H1 (cell line): ENCODE results near the gene HLF. TPM values are rescaled to one million over a fixed set of nuclear protein-coding genes. Genes with fewer than 3 reads are reported as not detected.

Experiments
- CTCF ChIA-PET: fragments of 300-600 bp; sonication (Branson Sonifier 250); formaldehyde crosslinking; loops from one replicate; lab custom pipeline; 2021; ENCODE audit not compliant: partially characterized antibody; lab: Charles Lee
- POLR2A ChIA-PET: fragments of 300-600 bp; sonication (Branson Sonifier 250); formaldehyde crosslinking; loops from one replicate; lab custom pipeline; 2021; ENCODE audit warnings: inconsistent platforms; ENCODE audit not compliant: partially characterized antibody; lab: Charles Lee
- DNase-seq, 2 experiments: peaks; one replicate each; pipeline versions ENCODE4 v3.0.0 to v3.0.0-alpha.2; 2010 to 2022; ENCODE audit warnings: low spot score in 2 of 2, low read depth in 1 of 2, mixed read lengths in 1 of 2
- FAIRE-seq: peaks from 2 replicates; lab custom pipeline; 2011; peaks lifted over from hg19 to GRCh38; lab: Jason Lieb, UNC
- H2AFZ ChIP-seq: 2 replicates; pipeline ENCODE4 v1.8.1; 2012; ENCODE audit warnings: low read length, inconsistent platforms
- H2AK5ac ChIP-seq: 2 replicates; pipeline ENCODE4 v1.6.1; 2013; ENCODE audit warnings: low read depth, low read length
- H2BK120ac ChIP-seq: replicated peaks from 2 replicates; pipeline ENCODE3; 2013; ENCODE audit warnings: low read depth, low read length, inconsistent platforms
- H2BK12ac ChIP-seq: 2 replicates; pipeline ENCODE4 v1.6.1; 2013; ENCODE audit warnings: low read depth, low read length
- H2BK15ac ChIP-seq: 2 replicates; pipeline ENCODE4 v1.6.1; 2013; ENCODE audit warnings: low read length
- H2BK20ac ChIP-seq: 2 replicates; pipeline ENCODE4 v1.6.1; 2013; ENCODE audit warnings: low read length
- H2BK5ac ChIP-seq: 2 replicates; pipeline ENCODE4 v1.6.1; 2013; ENCODE audit warnings: low read depth, low read length
- H3K14ac ChIP-seq: 2 replicates; pipeline ENCODE4 v1.6.1; 2013; ENCODE audit warnings: inconsistent platforms; ENCODE audit not compliant: insufficient read length
- H3K18ac ChIP-seq: 2 replicates; pipeline ENCODE4 v1.6.1; 2013; ENCODE audit warnings: low read length; ENCODE audit errors: extremely low read depth
- H3K23ac ChIP-seq: 2 replicates; pipeline ENCODE4 v1.6.1; 2013; ENCODE audit warnings: inconsistent platforms; ENCODE audit not compliant: insufficient read length
- H3K23me2 ChIP-seq: 2 replicates; pipeline ENCODE4 v1.6.1; 2013; ENCODE audit warnings: low read depth, low read length
- H3K27ac ChIP-seq: 2 replicates; pipeline ENCODE4 v1.6.1; 2011; ENCODE audit warnings: low read depth, low read length, inconsistent platforms
- H3K27me3 ChIP-seq, 4 experiments: replicated peaks in 1 of 4; 1 replicate in 1 of 4; 2 replicates in 3 of 4; pipeline versions ENCODE4 v1.6.1 to v1.8.1; 2011 to 2013; ENCODE audit warnings: low read length in 3 of 4, mild to moderate bottlenecking in 3 of 4, inconsistent platforms in 2 of 4, mixed read lengths in 2 of 4, moderate library complexity in 1 of 4; ENCODE audit not compliant: control insufficient read depth in 3 of 4, insufficient read depth in 3 of 4; ENCODE audit errors: extremely low read depth in 1 of 4
- H3K36me3 ChIP-seq, 4 experiments: 2 replicates each; pipeline versions ENCODE4 v1.6.1 to v1.8.1; 2011 to 2013; ENCODE audit warnings: mild to moderate bottlenecking in 4 of 4, low read length in 3 of 4, moderate library complexity in 2 of 4, control low read depth in 1 of 4, inconsistent platforms in 1 of 4; ENCODE audit not compliant: insufficient read depth in 4 of 4, control insufficient read depth in 2 of 4
- H3K4ac ChIP-seq: replicated peaks from 2 replicates; pipeline ENCODE3; 2013; ENCODE audit warnings: low read length, low read depth, mixed read lengths, inconsistent platforms; ENCODE audit not compliant: insufficient read length
- H3K4me1 ChIP-seq, 4 experiments: replicated peaks in 1 of 4; 1 replicate in 1 of 4; 2 replicates in 3 of 4; pipeline versions ENCODE4 v1.6.1 to v1.8.1; 2011 to 2013; ENCODE audit warnings: low read length in 3 of 4, inconsistent platforms in 2 of 4, mixed read lengths in 1 of 4; ENCODE audit not compliant: insufficient read depth in 4 of 4, control insufficient read depth in 3 of 4
- H3K4me2 ChIP-seq, 2 experiments: 2 replicates each; pipeline versions ENCODE4 v1.6.1 to v1.8.1; 2011 to 2013; ENCODE audit warnings: low read depth in 2 of 2, low read length in 2 of 2, control low read depth in 1 of 2, inconsistent platforms in 1 of 2, mild to moderate bottlenecking in 1 of 2; ENCODE audit not compliant: insufficient read depth in 1 of 2
- H3K4me3 ChIP-seq, 4 experiments: fragments of 200-600, 300-600 bp in 1 of 4; sonication (generic), shearing (Covaris generic), sonication (Bioruptor Twin) in 1 of 4; 2 replicates each; pipeline versions ENCODE4 v1.5.1 to v1.8.1; 2011 to 2016; ENCODE audit warnings: low read length in 4 of 4, low read depth in 3 of 4, control low read depth in 2 of 4, inconsistent platforms in 2 of 4, mild to moderate bottlenecking in 2 of 4, mixed read lengths in 1 of 4, moderate library complexity in 1 of 4; ENCODE audit not compliant: insufficient read depth in 2 of 4; ENCODE audit errors: extremely low read depth in 1 of 4
- H3K56ac ChIP-seq: replicated peaks from 2 replicates; pipeline ENCODE3; 2013; ENCODE audit warnings: low read depth, mild to moderate bottlenecking, mixed read lengths, low read length, inconsistent platforms; ENCODE audit not compliant: insufficient read length
- H3K79me1 ChIP-seq: 2 replicates; pipeline ENCODE4 v1.6.1; 2013; ENCODE audit warnings: low read depth, low read length, control low read depth
- H3K79me2 ChIP-seq, 2 experiments: 2 replicates each; pipeline versions ENCODE4 v1.6.1 to v1.8.1; 2012 to 2013; ENCODE audit warnings: low read length in 2 of 2, mild to moderate bottlenecking in 2 of 2, inconsistent platforms in 1 of 2; ENCODE audit not compliant: insufficient read depth in 2 of 2, control insufficient read depth in 1 of 2
- H3K9ac ChIP-seq, 4 experiments: replicated peaks in 1 of 4; 1 replicate in 1 of 4; 2 replicates in 3 of 4; pipeline versions ENCODE4 v1.6.1 to v1.8.1; 2011 to 2013; ENCODE audit warnings: low read depth in 3 of 4, low read length in 3 of 4, control low read depth in 2 of 4, mild to moderate bottlenecking in 2 of 4, moderate library complexity in 2 of 4, inconsistent platforms in 1 of 4; ENCODE audit errors: extremely low read depth in 1 of 4
- H3K9me3 ChIP-seq, 2 experiments: 2 replicates each; pipeline versions ENCODE4 v1.6.1 to v1.8.1; 2012 to 2013; ENCODE audit warnings: mild to moderate bottlenecking in 2 of 2, moderate library complexity in 2 of 2, control low read depth in 1 of 2, inconsistent platforms in 1 of 2, low read depth in 1 of 2, low read length in 1 of 2, mixed read lengths in 1 of 2; ENCODE audit not compliant: insufficient read depth in 2 of 2
- H4K20me1 ChIP-seq, 2 experiments: replicated peaks in 1 of 2; 2 replicates each; pipeline versions ENCODE3 to v1.8.1; 2011 to 2013; ENCODE audit warnings: inconsistent platforms in 2 of 2, low read length in 2 of 2, mild to moderate bottlenecking in 1 of 2; ENCODE audit not compliant: insufficient read depth in 2 of 2, control insufficient read depth in 1 of 2
- H4K5ac ChIP-seq: 2 replicates; pipeline ENCODE4 v1.6.1; 2013; ENCODE audit warnings: low read length, low read depth, mixed read lengths, inconsistent platforms; ENCODE audit not compliant: insufficient read length
- H4K8ac ChIP-seq: 2 replicates; pipeline ENCODE4 v1.8.0; 2013; ENCODE audit warnings: mild to moderate bottlenecking, moderate library complexity, low read length, inconsistent platforms; ENCODE audit not compliant: insufficient read depth; ENCODE audit errors: extremely low read depth
- H4K91ac ChIP-seq: replicated peaks from 2 replicates; pipeline ENCODE3; 2013; ENCODE audit warnings: low read length, mixed read lengths, inconsistent platforms; ENCODE audit not compliant: insufficient read length
- CHD2 ChIP-seq: IDR thresholded peaks from 2 replicates; pipeline ENCODE4 v1.6.1; 2012; ENCODE audit warnings: low read length, improper control_type of control experiment
- JUN ChIP-seq: IDR thresholded peaks from 2 replicates; pipeline ENCODE4 v1.6.1; 2011; ENCODE audit warnings: low read depth, mild to moderate bottlenecking, improper control_type of control experiment, low read length
- SIRT6 ChIP-seq: IDR thresholded peaks from one replicate; pipeline ENCODE4 v1.7.1; 2012; ENCODE audit warnings: low read length, inconsistent platforms
- SIX5 ChIP-seq: IDR thresholded peaks from 2 replicates; pipeline ENCODE4 v1.6.1; 2011; ENCODE audit warnings: mild to moderate bottlenecking, low read depth, low read length
- SP4 ChIP-seq: IDR thresholded peaks from 2 replicates; pipeline ENCODE4 v1.6.1; 2012; ENCODE audit warnings: low read length, inconsistent platforms
- TAF7 ChIP-seq: optimal IDR thresholded peaks from 2 replicates; pipeline ENCODE3; 2011; ENCODE audit warnings: low read depth, mild to moderate bottlenecking, inconsistent platforms, low read length, moderate library complexity, borderline replicate concordance
- TCF12 ChIP-seq: IDR thresholded peaks from 2 replicates; pipeline ENCODE4 v1.6.1; 2011; ENCODE audit warnings: low read depth, mild to moderate bottlenecking, low read length
- WGBS, 2 experiments: shearing (Covaris generic) in 1 of 2; methylation state at CpG; one replicate each; pipeline versions ENCODE4 v1.1.6 to v1.1.7; 2013 to 2015; ENCODE audit warnings: low lambda C conversion rate in 2 of 2, mixed read lengths in 2 of 2, inconsistent platforms in 1 of 2, low coverage in 1 of 2, missing lambda C conversion rate in 1 of 2; ENCODE audit not compliant: insufficient replicate concordance in 2 of 2, insufficient coverage in 1 of 2, insufficient read length in 1 of 2; ENCODE audit errors: extremely low coverage in 1 of 2, missing lambda C conversion rate in 1 of 2; 5-methylcytosine and 5-hydroxymethylcytosine counted together
- polyA plus RNA-seq, 7 experiments: library from polyadenylated mRNA; depleted of rRNA in 3 of 7; stranded (reverse) in 5 of 7; unstranded in 2 of 7; fragments of >200 nt in 5 of 7; fragments of 200-250 nt in 2 of 7; gene quantifications; 1 replicate in 5 of 7; 2 replicates in 1 of 7; 4 replicates in 1 of 7; pipeline versions ENCODE4 v1.2.1 to v1.2.3, GENCODE V29; 2011 to 2013; ENCODE audit warnings: missing spikeins in 2 of 7, mixed read lengths in 2 of 7
- total RNA-seq: library from RNA; stranded (reverse); fragmentation: NEBNext Ultra II Directional; extraction: Animal tissue kit (Norgen Biotek cat#: 25700); gene quantifications from 2 replicates; pipeline ENCODE4 v1.2.1, GENCODE V29; 2021

The HLF gene
- total and polyA plus RNA-seq, 2 of the 8 experiments (the other 6 are each of a cell fraction or from before 2014, with no cell fraction given) = 0.39 to 0.60 TPM

DNA sequence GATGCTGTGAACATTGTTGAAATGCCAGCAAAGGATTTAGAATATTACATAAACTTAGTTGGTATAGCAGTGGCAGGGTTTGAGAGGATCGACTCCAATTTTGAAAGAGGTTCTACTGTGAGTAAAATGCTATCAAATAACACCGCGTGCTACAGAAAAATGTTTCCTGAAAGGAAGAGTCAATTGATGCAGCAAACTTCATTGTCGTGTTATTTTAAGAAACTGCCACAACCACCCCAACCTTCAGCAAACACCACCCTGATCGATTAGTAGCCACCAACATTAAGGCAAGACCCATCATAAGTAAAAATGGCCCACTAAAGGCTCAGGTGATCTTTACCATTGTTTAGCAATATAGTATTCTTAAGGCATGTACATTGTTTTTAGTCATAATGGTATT is 27.3 kb downstream of the HLF start:
- Histone ChIP-seq H2BK20ac (no peak overlapping the region), H2AFZ (no peak overlapping the region), H3K4ac (no peak overlapping the region), H3K36me3 (no peaks in the 10 kb centered on the region), H4K8ac (no peak overlapping the region), H3K79me1 (no peaks in the 10 kb centered on the region), H2BK120ac (no peak overlapping the region), H2BK15ac (no peak overlapping the region), H2BK12ac (no peak overlapping the region), H3K9me3 (no peaks in the 10 kb centered on the region), H4K5ac (no peak overlapping the region), H3K4me2 (no peak overlapping the region), H3K23ac (no peak overlapping the region), H4K91ac (no peak overlapping the region), H3K27ac (no peak overlapping the region), H3K27me3 (no peaks in the 10 kb centered on the region), H3K56ac (no peak overlapping the region), H3K23me2 (no peaks in the 10 kb centered on the region), H2AK5ac (no peak overlapping the region), H4K20me1 (no peaks in the 10 kb centered on the region), H3K14ac (no peak overlapping the region), H3K4me3 (no peak overlapping the region)
- POLR2A ChIA-PET = interaction anchor here (1.0 kb wide), 1 partner anchor 26 kb away, joined by 3 read pairs; no protein-coding TSS in a partner anchor
- FAIRE-seq (no peak), DNase-seq (no peak)
- CTCF ChIA-PET = interaction anchor here (0.9 to 3.2 kb wide), 3 partner anchors 11 to 64 kb away, joined by 3 to 12 read pairs (median 3); no protein-coding TSS in a partner anchor
- TF ChIP-seq JUN = no peak
- no peak for TF ChIP-seq SIX5
- TF ChIP-seq CHD2 = no peak
- TF ChIP-seq TAF7 = no peak
- TF ChIP-seq SIRT6 = no peak
- TF ChIP-seq TCF12 = no peak
- no peak for TF ChIP-seq SP4
- TF ChIP-seq, all 59 proteins: peak for 0
- Histone ChIP-seq H3K79me2 (no peaks in the 10 kb centered on the region), H3K4me1 (no peaks in the 10 kb centered on the region), H3K9ac (no peak overlapping the region), H2BK5ac (no peak overlapping the region), H3K18ac (no peak overlapping the region)
- WGBS, 2 experiments = 91% methylated on average over 5 of the region's 5 CpGs; no CpG with 5 or more reads in 1 of the 2 experiments
